ACHN (cell line): Measurements from ENCODE around the gene DPY19L2.
"Not testable (repeated sequence)": the region's sequence is repeated elsewhere in the genome, so short reads cannot be mapped to it uniquely, and the experiment has no call there.

Source experiments
- DNase-seq: peaks from one replicate; pipeline ENCODE4 v3.0.0-alpha.2; 2015
- in situ Hi-C: cut with HindIII; loops from 2 replicates; pipeline ENCODE4 v1.10.0; 2017; ENCODE audit warnings: low sequenced_read_pairs, low pct_ligation_motif_present, low pct_unique_long_range_greater_than_20kb

Gene DPY19L2

GRCh38 chr12:63572038-63572437, 96.3 kb downstream of the DPY19L2 start:
- DNase-seq, in situ Hi-C loops: not testable (repeated sequence)

- DNase-seq, in situ Hi-C loops: not testable (repeated sequence)
Measured at GRCh38 chr12:63558445-63558844, 109.8 kb downstream of the DPY19L2 start.

- DNase-seq, in situ Hi-C loops: not testable (repeated sequence)
Measured at GRCh38 chr12:63551397-63551796, 116.9 kb downstream of the DPY19L2 start.

- DNase-seq, in situ Hi-C loops: not testable (repeated sequence)
Measured at GRCh38 chr12:63549034-63549433, 119.3 kb downstream of the DPY19L2 start.

- DNase-seq, in situ Hi-C loops: not testable (repeated sequence)
Measured at GRCh38 chr12:63545298-63545916, 122.9 kb downstream of the DPY19L2 start.

- in situ Hi-C loops, DNase-seq: not testable (repeated sequence)
Measured at GRCh38 chr12:63538656-63539055, 129.6 kb downstream of the DPY19L2 start.

GRCh38 chr12:63537838-63538237, 130.5 kb downstream of the DPY19L2 start:
- DNase-seq: not testable (repeated sequence)

GRCh38 chr12:63529641-63530040, 138.7 kb downstream of the DPY19L2 start:
- DNase-seq, in situ Hi-C loops: not testable (repeated sequence)

More at GRCh38 chr12:63537838-63538237, 130.5 kb downstream of the DPY19L2 start:
- in situ Hi-C loops: not testable (repeated sequence)

- DNase-seq: no peak
- in situ Hi-C loops: no loop called here
Measured at GRCh38 chr12:63525831-63526230, 142.5 kb downstream of the DPY19L2 start.

GRCh38 chr12:63521706-63522105, 146.6 kb downstream of the DPY19L2 start:
- no peak for DNase-seq
- in situ Hi-C loops: no loop called here
